Left lung (tissue), 10 donors: ENCODE data around the gene CADM4. TPM values are rescaled to one million over a fixed set of nuclear protein-coding genes. Genes with fewer than 3 reads are reported as not detected.

Experiments
- ATAC-seq: fragments of 200-7000 bp; cut with Tn5 transposase; one replicate; pipeline ENCODE4 v1.9.1; 2020; ENCODE audit warnings: moderate library complexity
- DNase-seq, 4 donors: peaks; one replicate each; pipeline ENCODE4 v3.0.0-alpha.2; 2013 to 2020
- H3K27ac ChIP-seq, 2 donors: fragments of 200-600 bp; sonication (generic) in 1 of 2; one replicate each; pipeline versions ENCODE4 v1.5.0 to v1.8.0; 2020 to 2021
- H3K27me3 ChIP-seq, 2 donors: fragments of 200-600 bp; sonication (generic) in 1 of 2; one replicate each; pipeline versions ENCODE4 v1.5.0 to v1.8.0; 2020 to 2021
- H3K36me3 ChIP-seq, 2 donors: fragments of 200-600 bp; sonication (generic) in 1 of 2; one replicate each; pipeline versions ENCODE4 v1.5.0 to v1.8.0; 2020 to 2021
- H3K4me1 ChIP-seq, 2 donors: fragments of 200-600 bp; one replicate each; pipeline ENCODE4 v1.8.0; 2021
- H3K4me3 ChIP-seq, 2 donors: fragments of 200-600 bp; sonication (generic) in 1 of 2; one replicate each; pipeline versions ENCODE4 v1.5.0 to v1.8.0; 2020 to 2021; ENCODE audit warnings: mild to moderate bottlenecking in 1 of 2
- H3K9me3 ChIP-seq, 2 donors: fragments of 200-600 bp; sonication (generic) in 1 of 2; one replicate each; pipeline versions ENCODE4 v1.5.0 to v1.8.0; 2020 to 2021
- intact Hi-C, 2 donors: fragments of 100-400 bp; cut with DNase I; formaldehyde crosslinking; loops; one replicate each; pipeline versions ENCODE4 v1.11.2 to v1.14.2; 2022
- polyA plus RNA-seq, 6 donors: library from polyadenylated mRNA; unstranded; fragments of 120-200 nt; gene quantifications; one replicate each; pipeline ENCODE4 v1.2.1, GENCODE V29; 2013; ENCODE audit not compliant: insufficient read length in 6 of 6
- total RNA-seq, 2 donors: library from RNA; stranded (reverse); fragmentation: NEBNext Ultra II Directional; extraction: Animal tissue kit (Norgen Biotek cat#: 25700); gene quantifications; one replicate each; pipeline ENCODE4 v1.2.1, GENCODE V29; 2021
- TF ChIP-seq, protein P1 (sequence below), 2 donors: fragments of 200-600 bp; sonication (generic) in 1 of 2; IDR thresholded peaks; one replicate each; pipeline versions ENCODE4 v1.5.0 to v1.8.0; 2021; ENCODE audit warnings: antibody characterized with exemption in 2 of 2
- donor health status: DM: no; HTN: yes; CAD: no.
- donor health status: DM: no; HTN: no; CAD: no.

Gene CADM4
- total and polyA plus RNA-seq, 8 donors, result 4.7 to 24.0 (median 19.6) TPM

DNA sequence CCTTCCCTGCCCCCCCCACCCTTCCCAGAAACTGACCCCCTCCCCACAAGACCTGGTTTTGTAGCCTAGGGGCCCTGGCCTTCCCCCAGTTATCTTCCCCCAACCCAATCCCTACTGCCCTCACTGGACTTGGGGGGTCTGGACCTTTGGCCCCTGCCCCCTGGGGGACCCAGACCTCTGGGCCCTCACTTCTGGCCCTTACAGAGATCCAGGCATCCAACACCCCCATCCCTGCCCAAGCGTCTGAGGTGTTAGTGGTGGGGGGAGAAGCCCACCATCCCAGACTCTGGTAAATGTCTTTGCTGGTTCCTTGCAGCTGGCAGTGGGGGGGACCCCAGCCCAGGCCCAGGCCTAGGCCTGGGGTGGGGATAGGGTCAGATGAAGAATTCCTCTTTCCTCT, 16.7 kb downstream of the CADM4 start:
- intact Hi-C loops, result no loop called here

DNA sequence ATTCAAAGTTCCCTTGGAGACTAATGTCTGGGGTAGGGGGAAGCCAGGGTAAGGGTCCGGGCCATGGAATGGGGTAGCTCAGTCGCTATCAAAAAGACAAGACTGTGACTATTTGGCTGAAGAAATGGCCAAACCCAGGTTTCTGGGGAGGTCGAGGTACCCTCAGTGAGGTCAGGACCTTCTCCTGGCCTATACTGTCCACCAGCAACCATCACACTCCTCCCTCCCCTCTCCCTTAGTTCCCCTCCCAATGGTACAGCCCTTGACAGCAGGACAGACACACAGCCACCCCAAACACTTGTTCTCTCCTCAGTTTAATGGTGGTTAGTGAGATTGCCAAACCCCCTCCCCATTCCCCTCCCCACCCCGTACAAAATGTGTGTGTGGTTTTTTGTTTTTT, 17.6 kb downstream of the CADM4 start:
- TF ChIP-seq, protein P1, sequence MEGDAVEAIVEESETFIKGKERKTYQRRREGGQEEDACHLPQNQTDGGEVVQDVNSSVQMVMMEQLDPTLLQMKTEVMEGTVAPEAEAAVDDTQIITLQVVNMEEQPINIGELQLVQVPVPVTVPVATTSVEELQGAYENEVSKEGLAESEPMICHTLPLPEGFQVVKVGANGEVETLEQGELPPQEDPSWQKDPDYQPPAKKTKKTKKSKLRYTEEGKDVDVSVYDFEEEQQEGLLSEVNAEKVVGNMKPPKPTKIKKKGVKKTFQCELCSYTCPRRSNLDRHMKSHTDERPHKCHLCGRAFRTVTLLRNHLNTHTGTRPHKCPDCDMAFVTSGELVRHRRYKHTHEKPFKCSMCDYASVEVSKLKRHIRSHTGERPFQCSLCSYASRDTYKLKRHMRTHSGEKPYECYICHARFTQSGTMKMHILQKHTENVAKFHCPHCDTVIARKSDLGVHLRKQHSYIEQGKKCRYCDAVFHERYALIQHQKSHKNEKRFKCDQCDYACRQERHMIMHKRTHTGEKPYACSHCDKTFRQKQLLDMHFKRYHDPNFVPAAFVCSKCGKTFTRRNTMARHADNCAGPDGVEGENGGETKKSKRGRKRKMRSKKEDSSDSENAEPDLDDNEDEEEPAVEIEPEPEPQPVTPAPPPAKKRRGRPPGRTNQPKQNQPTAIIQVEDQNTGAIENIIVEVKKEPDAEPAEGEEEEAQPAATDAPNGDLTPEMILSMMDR (IDR thresholded peaks at IDR 0.05), result no peak
- no peak for ATAC-seq
- intact Hi-C loops, result no loop called here

More for the DNA sequence above, 16.7 kb downstream of the CADM4 start:
- Histone ChIP-seq H3K4me3 (no peak overlapping the region), H3K9me3 (no peaks in the 10 kb centered on the region), H3K27ac (no peak overlapping the region), H3K4me1 (peaks cover 6 to 14% of the 10 kb centered on the region in 2 donors), H3K27me3 (peaks cover 0 to 23% of the 10 kb centered on the region in 2 donors), H3K36me3 (no peaks in the 10 kb centered on the region)
- TF ChIP-seq, protein P1 (IDR thresholded peaks at IDR 0.05), result no peak
- DNase-seq (no peak), ATAC-seq (no peak)

DNA sequence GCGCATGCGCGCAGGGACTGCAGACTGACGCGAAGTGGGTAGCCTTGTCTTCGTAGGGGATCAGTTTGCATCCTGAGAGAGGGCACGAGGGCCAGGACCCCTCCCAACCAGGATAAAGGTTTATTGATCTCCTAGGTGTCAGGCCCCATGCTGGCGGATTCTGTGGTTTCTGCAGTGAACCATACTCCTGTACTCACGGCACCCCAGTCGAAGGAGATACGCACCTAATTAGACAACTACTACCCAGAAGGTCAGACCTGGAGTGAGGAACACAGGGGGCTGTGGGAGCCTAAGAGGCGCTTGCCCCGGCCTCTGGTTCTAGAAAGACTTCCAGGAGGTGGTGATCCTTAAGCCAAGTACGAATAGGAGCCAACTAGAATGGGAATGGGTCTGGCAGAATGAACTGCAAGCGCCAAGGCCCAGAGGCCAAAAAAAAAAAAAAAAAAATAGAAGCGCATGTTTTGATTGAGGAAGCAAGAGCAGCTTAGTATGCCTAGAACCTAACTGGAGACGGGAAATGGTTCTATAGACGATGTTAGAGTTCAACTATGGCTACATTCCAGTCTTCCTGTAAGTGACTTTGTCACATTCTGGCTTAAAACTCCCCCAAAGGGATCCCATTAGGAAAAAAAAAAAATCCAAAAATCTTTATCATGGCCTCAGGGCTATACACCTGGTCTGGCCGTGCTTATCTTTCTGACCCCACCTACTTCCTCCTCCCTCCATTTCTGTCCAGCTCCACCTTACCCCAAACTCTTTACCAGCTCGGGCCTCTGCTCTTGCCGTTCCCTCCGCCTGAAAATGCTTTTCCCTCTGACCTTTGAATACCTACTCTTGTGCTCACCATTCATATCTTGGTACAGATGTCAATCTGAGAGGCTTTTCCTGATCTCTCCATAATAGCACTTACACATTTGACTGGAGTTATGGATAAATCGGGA, 19.3 kb downstream of the CADM4 start:
- Histone ChIP-seq H3K36me3 (no peaks in the 10 kb centered on the region), H3K27me3 (no peaks in the 10 kb centered on the region), H3K4me1 (peaks cover 6 to 14% of the 10 kb centered on the region in 2 donors), H3K9me3 (no peaks in the 10 kb centered on the region), H3K4me3 (peak overlapping the region; percentile 67 to 79), H3K27ac (peak overlapping the region; percentile 94 to 95)
- TF ChIP-seq, protein P1 (IDR thresholded peaks at IDR 0.05), result no peak
- DNase-seq (peak in 2 of 4 donors; percentile 26 to 90), ATAC-seq (no peak)
- intact Hi-C loops, result no loop called here

More for the DNA sequence above, 17.6 kb downstream of the CADM4 start:
- DNase-seq, result no peak
- Histone ChIP-seq H3K27ac (no peak overlapping the region), H3K4me3 (no peak overlapping the region), H3K27me3 (peaks cover 0 to 15% of the 10 kb centered on the region in 2 donors), H3K36me3 (no peaks in the 10 kb centered on the region), H3K9me3 (no peaks in the 10 kb centered on the region), H3K4me1 (peaks cover 6 to 14% of the 10 kb centered on the region in 2 donors)

DNA sequence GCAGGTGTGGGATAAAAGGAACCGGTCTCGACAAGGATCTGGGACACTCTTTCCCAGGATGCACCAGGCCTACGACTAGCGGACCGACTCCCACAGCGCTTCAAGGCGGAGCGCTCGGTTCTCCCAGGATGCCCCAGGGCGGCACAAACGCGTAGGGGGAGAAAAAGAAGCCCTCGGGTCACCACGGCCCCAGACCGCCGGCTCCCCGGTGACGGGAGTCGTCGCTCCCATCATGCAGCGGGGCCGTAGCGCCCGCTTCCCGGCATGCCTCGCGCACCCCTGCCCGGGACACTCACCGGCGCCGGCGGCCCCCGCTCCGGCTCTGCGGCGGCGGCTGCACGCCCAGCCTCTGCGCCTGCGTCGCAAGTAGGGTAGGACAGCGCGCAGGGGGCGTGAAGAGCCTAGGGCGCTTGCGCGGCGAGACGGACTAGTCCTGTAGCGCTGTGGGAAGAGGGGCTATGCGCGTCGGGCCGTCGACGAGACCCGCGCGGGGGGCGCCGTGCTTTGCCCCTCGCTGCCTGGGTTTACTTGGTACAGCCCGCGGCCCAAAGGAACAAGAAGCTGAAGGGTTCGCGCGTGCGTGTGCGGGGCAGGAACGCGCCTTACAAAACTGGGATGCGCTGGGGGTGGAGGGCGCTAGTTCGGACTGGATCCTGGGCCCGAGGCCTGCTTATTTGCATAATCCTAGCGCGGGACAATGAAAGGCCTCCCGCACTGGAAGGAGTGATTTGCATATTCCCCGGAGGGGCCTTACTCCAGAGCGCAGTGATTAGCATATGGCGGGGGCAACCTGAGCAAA, 20.2 kb downstream of the CADM4 start, which contains the start of gene ZNF428:
Gene ZNF428 (minus strand): TSS at position 368 of the 799 bp plus-strand sequence. CDS start 5,325 bp downstream, outside the sequence.
- peaks cover 6 to 14% of the 10 kb centered on the region in 2 donors for H3K4me1 ChIP-seq
- no peaks in the 10 kb centered on the region for H3K36me3 ChIP-seq
- peak; percentile 88 to 96 (median 92) for DNase-seq
- H3K4me3 ChIP-seq, result peak within 1 kb of the TSS; percentile 67 to 79
- ATAC-seq, result peak; percentile 95
- H3K27me3 ChIP-seq, result no peaks in the 10 kb centered on the region
- H3K9me3 ChIP-seq, result no peaks in the 10 kb centered on the region
- H3K27ac ChIP-seq, result peak within 1 kb of the TSS; percentile 94 to 95
- intact Hi-C loops, result no loop called here
- TF ChIP-seq, protein P1 (IDR thresholded peaks at IDR 0.05), result no peak
